GM19025 (cell line): ENCODE data around the gene SERF1A.
"Not testable (repeated sequence)": the region's sequence is repeated elsewhere in the genome, so short reads cannot be mapped to it uniquely, and the experiment has no call there.

Experiments used
- ATAC-seq: cut with Tn5 transposase; IDR thresholded peaks from one replicate; pipeline ENCODE4 v1.9.1; 2021; ENCODE audit warnings: mild to moderate bottlenecking, low read depth, moderate library complexity; ENCODE audit not compliant: unreplicated experiment

The SERF1A gene

DNA sequence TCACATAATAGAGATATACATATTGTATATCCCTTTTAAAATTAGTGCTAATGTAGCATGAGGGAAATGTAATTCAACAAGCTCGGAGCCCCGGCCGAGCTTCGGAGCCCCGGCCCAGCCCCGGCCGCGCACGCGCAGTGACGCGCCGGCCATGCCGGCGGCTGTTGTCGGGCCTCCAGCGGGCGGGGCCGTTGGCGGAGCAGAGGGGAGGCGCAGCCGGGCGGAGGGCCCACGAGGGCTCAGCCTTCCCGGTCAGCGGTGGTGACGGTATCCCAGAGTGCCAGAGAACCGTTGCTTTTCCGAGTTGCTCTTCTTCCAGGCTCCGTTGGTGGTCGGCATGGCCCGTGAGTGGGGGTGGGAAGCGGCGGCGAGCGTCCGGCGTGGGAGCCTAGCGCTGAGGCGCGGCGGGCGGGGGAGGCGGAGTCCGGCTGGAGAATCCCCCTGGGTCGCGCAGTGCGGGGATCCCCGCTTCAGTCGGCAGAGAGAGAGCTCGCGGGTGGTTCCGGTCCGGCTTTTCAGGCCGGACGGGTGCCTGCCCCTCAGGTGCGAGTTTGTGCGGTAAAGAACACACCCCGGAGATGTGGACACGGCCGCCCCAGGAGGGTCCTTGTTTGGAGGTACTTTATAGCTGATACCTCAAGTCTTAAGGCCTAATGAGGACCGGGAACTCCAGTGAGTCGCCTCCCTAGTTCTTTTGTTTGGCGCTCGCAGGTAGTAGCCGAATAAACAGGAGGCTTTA, at the start of gene SERF1A:
Gene SERF1A, plus strand, starts transcription at position 137 of the 739 bp plus-strand sequence. Its CDS starts 201 bp downstream, at position 338.
- ATAC-seq = peak; percentile 96

DNA sequence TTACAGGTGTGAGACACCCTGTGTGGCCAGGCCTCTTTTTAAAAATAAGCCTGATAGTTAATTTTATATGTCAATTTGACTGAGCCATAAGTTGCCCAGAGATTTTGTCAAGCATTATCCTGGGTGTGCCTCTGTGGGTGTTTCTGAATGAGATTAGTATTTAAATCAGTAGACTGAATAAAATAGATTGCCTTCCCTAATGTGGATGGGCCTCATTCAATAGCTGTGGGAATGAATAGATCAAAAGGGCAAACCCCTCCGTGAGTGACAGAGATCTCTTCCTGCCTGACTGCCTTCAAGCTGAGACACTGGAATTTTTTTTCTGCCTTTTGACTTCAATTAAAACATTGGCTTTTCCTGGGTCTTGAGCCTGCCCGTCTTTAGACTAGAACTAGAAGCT, 33.7 kb upstream of the SERF1A start:
- not testable (repeated sequence) for ATAC-seq

DNA sequence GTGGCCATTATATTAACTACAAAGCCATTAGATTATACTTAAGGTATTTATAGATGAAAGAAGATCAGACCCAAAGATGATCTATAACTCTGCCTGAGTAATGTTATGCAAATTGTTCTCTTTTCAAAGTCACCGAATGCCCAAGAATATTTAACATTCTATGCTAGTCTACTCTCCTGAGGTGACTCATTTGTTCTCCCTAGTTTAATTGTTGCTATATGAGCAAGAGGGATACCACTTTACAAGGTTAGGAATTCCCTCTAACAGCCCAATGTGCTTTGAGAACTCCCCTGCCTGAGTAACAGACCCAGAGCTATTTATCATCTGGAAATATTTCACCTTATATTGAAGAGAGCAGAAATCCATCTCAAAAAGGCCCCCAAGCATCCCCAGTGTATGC, 29.8 kb upstream of the SERF1A start:
- ATAC-seq = not testable (repeated sequence)

DNA sequence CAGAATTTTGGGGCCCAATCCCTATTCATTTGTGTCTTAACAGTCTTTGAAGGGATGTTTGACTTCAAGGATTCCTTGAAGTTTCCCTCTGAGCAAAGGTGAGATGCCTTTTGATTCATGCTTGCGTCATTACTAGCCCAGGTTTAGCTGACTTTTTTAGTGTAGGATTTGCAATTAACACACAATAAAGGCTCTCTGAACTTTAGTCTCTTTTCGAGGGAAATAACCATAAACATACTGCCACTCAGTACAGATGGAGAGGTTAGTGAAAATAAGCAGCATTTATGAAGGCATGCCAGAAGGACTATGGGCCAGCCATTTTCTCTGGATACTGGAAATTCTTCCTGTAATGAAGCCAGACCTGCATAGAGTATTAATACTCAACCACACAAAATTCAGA, 4.4 kb upstream of the SERF1A start:
- not testable (repeated sequence) for ATAC-seq

DNA sequence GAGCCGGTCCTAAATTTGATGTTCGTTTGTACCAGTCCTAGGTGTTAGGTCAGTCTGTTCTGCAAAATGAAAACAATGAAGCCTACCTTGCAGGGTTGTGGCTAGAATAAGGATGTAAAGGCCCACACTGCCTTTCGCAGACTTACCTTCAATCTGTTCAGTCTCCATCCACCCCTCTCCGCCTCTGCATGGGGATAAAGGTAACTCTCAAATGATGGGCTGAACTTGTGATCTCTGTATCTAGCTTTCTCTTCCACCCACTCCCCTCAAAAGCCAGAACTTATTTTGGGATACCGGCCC, 753 bp downstream of the SERF1A start:
- ATAC-seq = peak; percentile 6

DNA sequence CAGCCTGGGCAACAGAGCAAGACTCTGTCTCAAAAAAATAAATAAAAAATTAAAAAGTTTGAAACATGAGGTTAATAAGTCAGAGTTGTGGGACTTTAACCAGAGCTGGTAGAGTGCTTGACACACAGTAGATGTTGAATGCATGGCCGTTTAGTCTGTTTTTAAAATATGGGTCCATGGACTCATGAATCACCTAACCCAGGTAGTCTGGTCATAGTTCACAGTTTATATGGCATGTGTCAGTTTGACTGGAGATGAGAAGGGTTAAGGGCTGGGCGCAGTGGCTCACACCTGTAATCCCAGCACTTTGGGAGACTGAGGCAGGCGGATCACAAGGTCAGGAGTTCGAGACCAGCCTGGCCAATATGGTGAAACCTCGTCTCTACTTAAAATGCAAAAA, 6.2 kb downstream of the SERF1A start:
- not testable (repeated sequence) for ATAC-seq

DNA sequence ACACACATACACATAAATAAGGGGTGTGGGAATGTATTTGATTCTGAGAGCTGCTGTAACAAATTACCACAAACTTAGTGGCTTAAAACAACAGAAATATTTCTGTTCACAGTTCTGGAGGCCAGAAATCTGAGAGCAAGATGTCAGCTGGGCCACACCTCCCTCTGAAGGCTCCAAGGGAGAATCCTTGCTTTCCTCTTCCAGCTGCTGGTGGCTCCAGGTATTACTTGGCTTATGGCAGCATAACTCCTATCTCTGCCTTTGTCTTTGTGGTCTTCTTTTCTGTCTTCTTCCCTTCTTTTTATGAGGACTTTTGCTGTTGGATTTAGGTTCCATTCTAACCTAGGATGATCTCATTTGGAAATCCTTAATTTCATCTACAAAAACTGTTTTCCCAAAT, 16.4 kb downstream of the SERF1A start:
- not testable (repeated sequence) for ATAC-seq

DNA sequence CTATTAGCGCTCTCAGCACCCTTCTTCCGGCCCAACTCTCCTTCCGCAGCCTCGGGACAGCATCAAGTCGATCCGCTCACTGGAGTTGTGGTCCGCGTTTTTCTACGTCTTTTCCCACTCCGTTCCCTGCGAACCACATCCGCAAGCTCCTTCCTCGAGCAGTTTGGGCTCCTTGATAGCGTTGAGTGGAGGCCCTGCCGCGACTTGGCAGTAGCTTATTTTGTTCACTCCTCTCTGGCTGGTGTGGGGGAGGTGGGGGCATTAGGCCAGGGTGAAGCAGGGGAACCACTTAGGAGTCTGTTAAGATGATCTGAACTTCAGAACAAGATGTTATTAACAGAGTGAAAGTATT, 24.7 kb downstream of the SERF1A start:
- ATAC-seq = not testable (repeated sequence)

DNA sequence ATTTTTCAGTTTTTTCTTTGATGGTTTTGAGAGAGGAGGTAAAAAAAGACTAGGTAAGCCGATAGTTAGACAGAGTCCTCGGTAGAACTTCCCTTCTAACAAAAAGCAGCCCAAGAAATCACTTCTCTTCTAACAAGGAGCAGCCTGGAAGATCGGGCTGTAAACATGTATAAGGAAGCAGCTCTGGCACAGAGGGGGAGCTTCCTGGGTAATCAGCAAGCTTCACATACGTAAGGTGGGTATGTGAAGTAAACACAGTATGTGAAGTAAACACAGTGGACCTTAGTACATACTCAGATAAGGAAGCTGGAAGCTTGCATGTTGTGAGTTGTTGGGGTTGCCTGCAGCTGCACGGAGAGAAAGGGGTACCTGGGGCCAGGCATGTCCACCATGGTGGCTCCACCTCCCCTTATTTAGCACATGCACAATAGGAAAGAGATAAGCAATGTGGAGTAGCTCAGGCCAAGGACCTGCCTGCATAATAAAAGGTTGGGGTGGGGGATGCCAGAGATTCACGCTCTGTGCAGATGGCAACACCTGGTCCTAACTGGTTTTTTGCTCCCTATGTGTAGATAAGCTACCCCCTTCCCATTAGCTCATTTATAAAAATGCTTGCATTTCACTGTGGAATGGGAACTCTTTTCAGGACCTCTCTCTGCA, 31.4 kb downstream of the SERF1A start:
- not testable (repeated sequence) for ATAC-seq

DNA sequence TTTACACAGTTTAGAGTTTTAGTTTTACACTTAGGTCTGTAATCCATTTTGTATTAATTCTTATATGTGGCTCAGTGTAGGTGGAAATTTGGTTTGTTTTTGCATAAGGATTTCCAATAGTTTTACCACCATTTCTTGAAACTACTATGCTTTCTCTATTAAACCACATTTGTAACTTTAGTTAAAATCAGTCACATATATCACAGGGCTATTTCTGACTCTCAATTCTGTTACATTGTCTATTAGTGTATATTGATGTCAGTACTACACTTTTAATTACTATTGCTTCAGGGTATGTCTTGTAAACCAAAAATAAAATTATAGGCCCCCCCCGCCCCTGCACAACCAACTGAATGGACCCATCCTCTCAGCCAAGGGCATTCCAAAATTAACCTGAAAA, 32.1 kb downstream of the SERF1A start:
- ATAC-seq = not testable (repeated sequence)

DNA sequence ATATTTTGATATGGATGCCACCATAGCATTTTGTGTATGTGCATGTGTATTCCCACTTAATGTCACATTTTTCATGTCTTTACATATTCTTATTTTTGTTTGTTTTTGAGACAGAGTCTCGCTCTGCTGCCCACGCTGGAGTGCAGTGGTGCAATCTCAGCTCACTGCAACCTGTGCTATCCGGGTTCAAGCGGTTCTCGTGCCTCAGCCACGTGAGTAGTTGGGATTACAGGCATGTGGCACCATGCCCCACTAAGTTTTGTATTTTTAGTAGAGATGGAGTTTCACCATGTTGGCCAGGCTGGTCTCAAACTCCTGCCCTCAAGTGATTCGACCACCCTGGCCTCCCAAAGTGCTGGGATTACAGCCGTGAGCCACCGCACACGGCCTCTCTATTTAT, 52.6 kb downstream of the SERF1A start:
- not testable (repeated sequence) for ATAC-seq
